ENCODE results near the gene LRRC74B. TPM values are rescaled to one million over a fixed set of nuclear protein-coding genes. Genes with fewer than 3 reads are reported as not detected.
A peak's percentile ranks its signal among the peaks of the same experiment; 100 is the strongest.

LRRC74B gene
- total RNA-seq, 1 donor from 2014 or later: not detected

- no peak overlapping the region for H3K4me3 Mint-ChIP-seq
- no peak for TF ChIP-seq CTCF (IDR thresholded peaks at IDR 0.05; ENCODE audit: unreplicated experiment)
- no peaks in the 10 kb centered on the region for H3K36me3 Mint-ChIP-seq
- H3K9me3 Mint-ChIP-seq: no peaks in the 10 kb centered on the region
- peaks cover 30% of the 10 kb centered on the region for H3K4me1 Mint-ChIP-seq
- no peak overlapping the region for H3K27ac Mint-ChIP-seq
- DNase-seq (ENCODE audit: low spot score in 2 of 2, unreplicated experiment in 2 of 2): no peak
- H3K27me3 Mint-ChIP-seq (ENCODE audit: low read depth): peaks cover 6% of the 10 kb centered on the region
Observed at GRCh38 chr22:21029486-21030025, 16.2 kb upstream of the LRRC74B start.

GRCh38 chr22:21030032-21030431 is 15.7 kb upstream of the LRRC74B start:
- no peak overlapping the region for H3K4me3 Mint-ChIP-seq
- H3K36me3 Mint-ChIP-seq: no peaks in the 10 kb centered on the region
- peaks cover 6% of the 10 kb centered on the region for H3K27me3 Mint-ChIP-seq (ENCODE audit: low read depth)
- peaks cover 30% of the 10 kb centered on the region for H3K4me1 Mint-ChIP-seq
- no peak for TF ChIP-seq CTCF (IDR thresholded peaks at IDR 0.05; ENCODE audit: unreplicated experiment)
- no peaks in the 10 kb centered on the region for H3K9me3 Mint-ChIP-seq
- no peak overlapping the region for H3K27ac Mint-ChIP-seq
- no peak for DNase-seq (ENCODE audit: low spot score in 2 of 2, unreplicated experiment in 2 of 2)

- Mint-ChIP-seq H3K27me3 (ENCODE audit: low read depth) (peaks cover 6% of the 10 kb centered on the region), H3K27ac (no peak overlapping the region), H3K36me3 (no peaks in the 10 kb centered on the region), H3K9me3 (no peaks in the 10 kb centered on the region), H3K4me1 (peaks cover 30% of the 10 kb centered on the region), H3K4me3 (peak overlapping the region; percentile 15)
- TF ChIP-seq CTCF (IDR thresholded peaks at IDR 0.05; ENCODE audit: unreplicated experiment): no peak
- no peak for DNase-seq (ENCODE audit: low spot score in 2 of 2, unreplicated experiment in 2 of 2)
Observed at GRCh38 chr22:21030621-21031544, 14.9 kb upstream of the LRRC74B start.

GRCh38 chr22:21031545-21032036 is 14.2 kb upstream of the LRRC74B start:
- Mint-ChIP-seq H3K27me3 (ENCODE audit: low read depth) (peaks cover 6% of the 10 kb centered on the region), H3K36me3 (no peaks in the 10 kb centered on the region), H3K4me1 (peaks cover 30% of the 10 kb centered on the region), H3K4me3 (peak overlapping the region; percentile 60), H3K9me3 (no peaks in the 10 kb centered on the region), H3K27ac (no peak overlapping the region)
- DNase-seq (ENCODE audit: low spot score in 2 of 2, unreplicated experiment in 2 of 2): no peak
- TF ChIP-seq CTCF (IDR thresholded peaks at IDR 0.05; ENCODE audit: unreplicated experiment): no peak

GRCh38 chr22:21032037-21032867 is 13.5 kb upstream of the LRRC74B start, which contains the start of gene SLC7A4:
SLC7A4 (minus strand) TSS chr22:21032561; CDS start chr22:21031812, 749 bp downstream.
- Mint-ChIP-seq H3K4me3 (peak within 1 kb of the TSS; percentile 60), H3K9me3 (no peaks in the 10 kb centered on the region), H3K36me3 (no peaks in the 10 kb centered on the region), H3K4me1 (peaks cover 24% of the 10 kb centered on the region), H3K27me3 (ENCODE audit: low read depth) (peaks cover 6% of the 10 kb centered on the region), H3K27ac (no peak within 1 kb of the TSS)
- no peak for TF ChIP-seq CTCF (IDR thresholded peaks at IDR 0.05; ENCODE audit: unreplicated experiment)
- DNase-seq (ENCODE audit: low spot score in 2 of 2, unreplicated experiment in 2 of 2): no peak

Measured in mesothelial cell of epicardium (in vitro differentiated cells).